Measurements from ENCODE around the gene TMEM30A.

The TMEM30A gene

GRCh38 chr6:75233092-75233615 lies 51.4 kb downstream of the TMEM30A start:
- Histone ChIP-seq H3K4me3 (ENCODE audit: low read length in 2 of 2) (no peak overlapping the region), H2AK5ac (ENCODE audit: low read depth, low read length) (no peak overlapping the region), H3K9me3 (replicated peaks in 1 of 2; ENCODE audit: control insufficient read depth in 2 of 2, insufficient read depth in 1 of 2, low read depth in 1 of 2, low read length in 2 of 2) (no peaks in the 10 kb centered on the region), H3K27me3 (ENCODE audit: control insufficient read depth in 3 of 3, insufficient read depth in 3 of 3, low read depth in 1 of 3, low read length in 3 of 3) (no peaks in the 10 kb centered on the region), H3K36me3 (replicated peaks in 1 of 2; ENCODE audit: control insufficient read depth in 2 of 2, insufficient read depth in 2 of 2, low read length in 2 of 2) (peaks cover 3 to 21% of the 10 kb centered on the region in 2 donors), H3K27ac (replicated peaks; ENCODE audit: low read length) (no peak overlapping the region), H3K14ac (ENCODE audit: low read length) (no peak overlapping the region), H3K4me2 (ENCODE audit: insufficient read depth, low read length, poor library complexity, severe bottlenecking) (no peak overlapping the region), H3K23ac (ENCODE audit: low read depth, low read length, poor library complexity) (no peak overlapping the region), H3K4me1 (ENCODE audit: control insufficient read depth in 2 of 2, insufficient read depth in 1 of 2, low read depth in 1 of 2, low read length in 2 of 2) (peaks cover 0 to 2% of the 10 kb centered on the region in 2 donors), H2BK15ac (ENCODE audit: low read length) (no peak overlapping the region), H4K8ac (ENCODE audit: low read depth, low read length) (no peak overlapping the region), H2BK12ac (ENCODE audit: low read length) (no peak overlapping the region), H2BK5ac (ENCODE audit: low read length) (no peak overlapping the region), H4K91ac (ENCODE audit: low read depth, low read length, poor library complexity) (no peak overlapping the region), H3K9ac (ENCODE audit: low read depth, low read length, poor library complexity) (no peak overlapping the region), H3K4ac (ENCODE audit: low read length) (no peak overlapping the region), H3K79me1 (ENCODE audit: low read depth, low read length) (no peaks in the 10 kb centered on the region), H2BK120ac (ENCODE audit: low read depth, low read length) (no peak overlapping the region), H3K18ac (ENCODE audit: low read length) (no peak overlapping the region), H2AFZ (ENCODE audit: low read length) (no peak overlapping the region)
- no CpG with 5 or more reads among the region's 4 CpGs for WGBS, 2 donors (ENCODE audit: extremely low coverage in 2 of 2, insufficient read length in 2 of 2, insufficient replicate concordance in 1 of 2)
- no peak for DNase-seq (ENCODE audit: low spot score)

DNA sequence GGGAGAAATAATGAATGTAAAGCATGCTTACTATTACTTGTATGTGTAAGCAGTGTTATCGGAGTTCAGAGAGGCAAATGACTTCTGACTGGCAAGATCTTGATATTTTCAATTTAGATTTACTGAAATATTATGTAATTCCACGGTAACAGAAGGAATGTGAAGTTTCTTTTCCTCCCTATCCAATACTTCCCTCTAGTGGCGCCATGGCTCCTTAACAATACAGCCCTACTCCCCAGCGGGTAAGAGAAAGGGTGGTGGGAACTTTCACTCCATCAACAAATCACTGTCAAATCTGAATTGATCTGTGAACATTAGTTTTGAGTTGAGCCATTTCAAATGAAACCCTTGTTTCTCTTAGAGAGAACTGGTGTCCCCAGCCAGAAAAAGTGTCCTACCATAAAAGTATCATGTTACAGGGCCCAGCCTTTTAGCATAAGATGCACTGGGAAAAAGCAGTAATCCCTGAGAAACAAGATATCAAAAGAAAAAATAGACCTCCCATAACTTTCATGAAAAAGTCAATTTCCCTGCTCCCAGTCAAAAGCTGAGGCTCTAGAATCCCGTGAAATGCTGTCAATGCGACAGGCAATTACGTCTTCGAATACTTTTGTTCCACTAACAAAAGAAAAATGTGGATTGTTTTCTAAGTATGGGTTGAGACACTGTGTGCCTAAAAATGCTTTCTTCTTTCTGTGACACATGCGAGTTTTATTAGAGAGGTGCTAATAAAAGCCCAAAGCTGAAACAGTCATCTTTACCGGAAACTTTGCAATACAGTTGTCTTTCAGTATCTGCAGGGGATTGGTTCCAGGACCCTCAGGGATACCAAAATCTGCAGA lies 53.9 kb downstream of the TMEM30A start:
- Histone ChIP-seq H2BK12ac (ENCODE audit: low read length) (no peak overlapping the region), H3K4me1 (ENCODE audit: control insufficient read depth in 2 of 2, insufficient read depth in 1 of 2, low read depth in 1 of 2, low read length in 2 of 2) (peaks cover 0 to 2% of the 10 kb centered on the region in 2 donors), H3K23ac (ENCODE audit: low read depth, low read length, poor library complexity) (no peak overlapping the region), H3K79me1 (ENCODE audit: low read depth, low read length) (no peaks in the 10 kb centered on the region), H3K4me3 (ENCODE audit: low read length in 2 of 2) (no peak overlapping the region), H4K91ac (ENCODE audit: low read depth, low read length, poor library complexity) (no peak overlapping the region), H3K14ac (ENCODE audit: low read length) (no peak overlapping the region), H2AFZ (ENCODE audit: low read length) (peak overlapping the region; percentile 83), H2BK5ac (ENCODE audit: low read length) (no peak overlapping the region), H4K8ac (ENCODE audit: low read depth, low read length) (no peak overlapping the region), H3K9ac (ENCODE audit: low read depth, low read length, poor library complexity) (no peak overlapping the region), H3K4me2 (ENCODE audit: insufficient read depth, low read length, poor library complexity, severe bottlenecking) (no peak overlapping the region), H3K36me3 (replicated peaks in 1 of 2; ENCODE audit: control insufficient read depth in 2 of 2, insufficient read depth in 2 of 2, low read length in 2 of 2) (no peaks in the 10 kb centered on the region), H3K4ac (ENCODE audit: low read length) (no peak overlapping the region), H3K27ac (replicated peaks; ENCODE audit: low read length) (no peak overlapping the region), H3K9me3 (replicated peaks in 1 of 2; ENCODE audit: control insufficient read depth in 2 of 2, insufficient read depth in 1 of 2, low read depth in 1 of 2, low read length in 2 of 2) (no peaks in the 10 kb centered on the region), H2BK120ac (ENCODE audit: low read depth, low read length) (no peak overlapping the region), H2AK5ac (ENCODE audit: low read depth, low read length) (no peak overlapping the region), H3K27me3 (ENCODE audit: control insufficient read depth in 3 of 3, insufficient read depth in 3 of 3, low read depth in 1 of 3, low read length in 3 of 3) (no peaks in the 10 kb centered on the region), H3K18ac (ENCODE audit: low read length) (no peak overlapping the region), H2BK15ac (ENCODE audit: low read length) (no peak overlapping the region)
- no CpG with 5 or more reads among the region's 10 CpGs for WGBS, 2 donors (ENCODE audit: extremely low coverage in 2 of 2, insufficient read length in 2 of 2, insufficient replicate concordance in 1 of 2)
- peak; percentile 33 for DNase-seq (ENCODE audit: low spot score)

DNA sequence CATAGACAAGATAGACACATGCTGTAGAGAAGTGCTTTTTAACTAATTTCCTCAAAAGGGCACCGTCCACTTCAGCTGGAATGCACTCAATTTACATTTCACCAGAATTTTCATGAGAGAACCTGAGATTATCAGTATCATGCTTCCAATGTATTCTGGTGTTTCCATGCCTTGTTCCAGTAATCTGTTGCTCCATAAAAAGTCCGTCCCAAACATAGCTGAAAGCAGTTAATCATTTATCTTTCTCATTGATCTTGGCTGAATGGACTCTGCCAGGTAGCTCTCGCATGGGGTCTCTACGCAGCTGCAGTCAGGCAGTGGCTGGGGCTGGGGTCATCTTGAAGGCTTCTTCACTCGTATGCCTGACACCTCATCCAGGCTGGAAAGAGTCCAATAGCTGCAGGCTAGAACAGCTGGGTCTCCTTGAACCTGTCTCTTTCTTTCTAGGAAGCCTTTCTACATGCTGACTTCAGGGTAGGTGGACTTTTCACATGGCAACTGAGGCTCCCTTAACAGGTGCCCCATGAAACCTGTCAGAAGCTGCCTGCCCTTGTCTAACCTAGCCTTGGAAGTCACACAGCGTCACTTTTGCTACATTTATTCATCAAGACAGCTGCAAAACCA lies 60.2 kb downstream of the TMEM30A start:
- peaks cover 0 to 2% of the 10 kb centered on the region in 2 donors for H3K4me1 ChIP-seq (ENCODE audit: control insufficient read depth in 2 of 2, insufficient read depth in 1 of 2, low read depth in 1 of 2, low read length in 2 of 2)
- no peaks in the 10 kb centered on the region for H3K9me3 ChIP-seq (replicated peaks in 1 of 2; ENCODE audit: control insufficient read depth in 2 of 2, insufficient read depth in 1 of 2, low read depth in 1 of 2, low read length in 2 of 2)
- no peak for DNase-seq (ENCODE audit: low spot score)
- H3K4me2 ChIP-seq (ENCODE audit: insufficient read depth, low read length, poor library complexity, severe bottlenecking) = no peak overlapping the region
- H4K91ac ChIP-seq (ENCODE audit: low read depth, low read length, poor library complexity) = no peak overlapping the region
- WGBS, 2 donors (ENCODE audit: extremely low coverage in 2 of 2, insufficient read length in 2 of 2, insufficient replicate concordance in 1 of 2) = no CpG with 5 or more reads among the region's 6 CpGs
- no peak overlapping the region for H3K23ac ChIP-seq (ENCODE audit: low read depth, low read length, poor library complexity)
- H2BK15ac ChIP-seq (ENCODE audit: low read length) = no peak overlapping the region
- H2AK5ac ChIP-seq (ENCODE audit: low read depth, low read length) = no peak overlapping the region
- H3K4me3 ChIP-seq (ENCODE audit: low read length in 2 of 2) = no peak overlapping the region
- H3K36me3 ChIP-seq (replicated peaks in 1 of 2; ENCODE audit: control insufficient read depth in 2 of 2, insufficient read depth in 2 of 2, low read length in 2 of 2) = no peaks in the 10 kb centered on the region
- H2BK5ac ChIP-seq (ENCODE audit: low read length) = no peak overlapping the region
- H3K79me1 ChIP-seq (ENCODE audit: low read depth, low read length) = no peaks in the 10 kb centered on the region
- no peak overlapping the region for H2BK120ac ChIP-seq (ENCODE audit: low read depth, low read length)
- H3K9ac ChIP-seq (ENCODE audit: low read depth, low read length, poor library complexity) = no peak overlapping the region
- no peak overlapping the region for H3K18ac ChIP-seq (ENCODE audit: low read length)
- no peak overlapping the region for H4K8ac ChIP-seq (ENCODE audit: low read depth, low read length)
- no peak overlapping the region for H2BK12ac ChIP-seq (ENCODE audit: low read length)
- H3K4ac ChIP-seq (ENCODE audit: low read length) = no peak overlapping the region
- no peak overlapping the region for H3K27ac ChIP-seq (replicated peaks; ENCODE audit: low read length)
- no peak overlapping the region for H3K14ac ChIP-seq (ENCODE audit: low read length)
- peak overlapping the region; percentile 4 for H2AFZ ChIP-seq (ENCODE audit: low read length)
- H3K27me3 ChIP-seq (ENCODE audit: control insufficient read depth in 3 of 3, insufficient read depth in 3 of 3, low read depth in 1 of 3, low read length in 3 of 3) = peaks cover 0 to 5% (median 0%) of the 10 kb centered on the region in 3 experiments

DNA sequence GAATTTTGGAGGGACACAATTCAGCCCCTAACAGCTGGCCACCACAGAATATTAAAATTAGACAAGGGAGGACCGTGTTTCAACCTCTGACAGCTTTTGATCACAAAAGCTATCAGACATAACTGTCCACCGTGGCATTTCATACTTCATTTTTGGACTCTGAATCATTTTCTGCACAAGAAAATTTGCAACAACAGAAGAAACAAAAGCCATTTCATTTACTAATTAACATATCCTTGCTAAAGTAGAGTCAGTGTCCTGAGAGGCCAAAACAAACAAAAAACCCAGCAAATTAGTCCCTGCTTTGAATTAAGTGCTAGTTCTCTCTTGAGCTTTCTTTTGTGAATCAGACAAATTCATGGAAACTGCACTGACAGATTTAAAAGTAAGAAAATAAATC lies 61.2 kb downstream of the TMEM30A start:
- Histone ChIP-seq H2AFZ (ENCODE audit: low read length) (no peak overlapping the region), H3K27me3 (ENCODE audit: control insufficient read depth in 3 of 3, insufficient read depth in 3 of 3, low read depth in 1 of 3, low read length in 3 of 3) (peaks cover 0 to 5% (median 0%) of the 10 kb centered on the region in 3 experiments), H2BK5ac (ENCODE audit: low read length) (no peak overlapping the region), H3K9ac (ENCODE audit: low read depth, low read length, poor library complexity) (no peak overlapping the region), H3K4me2 (ENCODE audit: insufficient read depth, low read length, poor library complexity, severe bottlenecking) (no peak overlapping the region), H3K4ac (ENCODE audit: low read length) (no peak overlapping the region), H2BK15ac (ENCODE audit: low read length) (no peak overlapping the region), H2AK5ac (ENCODE audit: low read depth, low read length) (no peak overlapping the region), H3K36me3 (replicated peaks in 1 of 2; ENCODE audit: control insufficient read depth in 2 of 2, insufficient read depth in 2 of 2, low read length in 2 of 2) (no peaks in the 10 kb centered on the region), H3K79me1 (ENCODE audit: low read depth, low read length) (no peaks in the 10 kb centered on the region), H3K18ac (ENCODE audit: low read length) (no peak overlapping the region), H4K8ac (ENCODE audit: low read depth, low read length) (no peak overlapping the region), H2BK120ac (ENCODE audit: low read depth, low read length) (no peak overlapping the region), H3K27ac (replicated peaks; ENCODE audit: low read length) (no peak overlapping the region), H4K91ac (ENCODE audit: low read depth, low read length, poor library complexity) (no peak overlapping the region), H3K23ac (ENCODE audit: low read depth, low read length, poor library complexity) (no peak overlapping the region), H2BK12ac (ENCODE audit: low read length) (no peak overlapping the region), H3K9me3 (replicated peaks in 1 of 2; ENCODE audit: control insufficient read depth in 2 of 2, insufficient read depth in 1 of 2, low read depth in 1 of 2, low read length in 2 of 2) (no peaks in the 10 kb centered on the region), H3K4me3 (ENCODE audit: low read length in 2 of 2) (no peak overlapping the region), H3K4me1 (ENCODE audit: control insufficient read depth in 2 of 2, insufficient read depth in 1 of 2, low read depth in 1 of 2, low read length in 2 of 2) (peaks cover 0 to 2% of the 10 kb centered on the region in 2 donors), H3K14ac (ENCODE audit: low read length) (no peak overlapping the region)
- DNase-seq (ENCODE audit: low spot score) = no peak
- no CpG with 5 or more reads among the region's 2 CpGs for WGBS, 2 donors (ENCODE audit: extremely low coverage in 2 of 2, insufficient read length in 2 of 2, insufficient replicate concordance in 1 of 2)

Data from neuronal stem cell (in vitro differentiated cells).